Measurements from ENCODE around the gene SETD2.

GRCh38 chr3:47103619-47104018 lies 60.3 kb downstream of the SETD2 start:
- TF ChIP-seq CTCF (IDR thresholded peaks at IDR 0.05) (no peak), POLR2A (IDR thresholded peaks at IDR 0.05) (no peak)

All from stomach (tissue), 4 donors.